ENCODE measurements around the gene PARD3.

The PARD3 gene

GRCh38 chr10:34408956-34409355 lies 406.1 kb downstream of the PARD3 start:
- H3K36me3 ChIP-seq, result no peaks in the 10 kb centered on the region
- H3K27ac ChIP-seq, result no peak overlapping the region
- H3K27me3 ChIP-seq, result no peaks in the 10 kb centered on the region
- DNase-seq, result no peak
- H3K9me3 ChIP-seq, result no peaks in the 10 kb centered on the region
- intact Hi-C loops (cut with DNase I; ENCODE audit: low total_unique reads), result no loop called here
- no peak for TF ChIP-seq CTCF (IDR thresholded peaks at IDR 0.05)
- no peak overlapping the region for H3K4me3 ChIP-seq
- peaks cover 0 to 13% (median 4%) of the 10 kb centered on the region in 4 donors for H3K4me1 ChIP-seq

GRCh38 chr10:34408381-34408780 lies 406.7 kb downstream of the PARD3 start:
- Histone ChIP-seq H3K9me3 (no peaks in the 10 kb centered on the region), H3K27ac (no peak overlapping the region), H3K4me1 (peaks cover 0 to 13% (median 4%) of the 10 kb centered on the region in 4 donors), H3K36me3 (no peaks in the 10 kb centered on the region), H3K27me3 (no peaks in the 10 kb centered on the region), H3K4me3 (no peak overlapping the region)
- DNase-seq, result no peak
- intact Hi-C loops (cut with DNase I; ENCODE audit: low total_unique reads), result no loop called here
- TF ChIP-seq CTCF (IDR thresholded peaks at IDR 0.05), result no peak

- no peak overlapping the region for H3K4me3 ChIP-seq
- no peak for TF ChIP-seq CTCF (IDR thresholded peaks at IDR 0.05)
- no peak for DNase-seq
These were observed 407.7 kb downstream of the PARD3 start for GRCh38 chr10:34407324-34407805.

GRCh38 chr10:34406463-34407323 lies 408.4 kb downstream of the PARD3 start:
- H3K27ac ChIP-seq, result no peak overlapping the region
- intact Hi-C loops (cut with DNase I; ENCODE audit: low total_unique reads), result no loop called here
- H3K36me3 ChIP-seq, result no peaks in the 10 kb centered on the region
- TF ChIP-seq CTCF (IDR thresholded peaks at IDR 0.05), result no peak
- no peaks in the 10 kb centered on the region for H3K27me3 ChIP-seq
- no peaks in the 10 kb centered on the region for H3K9me3 ChIP-seq
- H3K4me1 ChIP-seq, result peaks cover 0 to 13% (median 4%) of the 10 kb centered on the region in 4 donors
- H3K4me3 ChIP-seq, result no peak overlapping the region
- no peak for DNase-seq

More at GRCh38 chr10:34407324-34407805, 407.7 kb downstream of the PARD3 start:
- Histone ChIP-seq H3K36me3 (no peaks in the 10 kb centered on the region), H3K9me3 (no peaks in the 10 kb centered on the region), H3K27me3 (no peaks in the 10 kb centered on the region), H3K4me1 (peaks cover 0 to 13% (median 4%) of the 10 kb centered on the region in 4 donors), H3K27ac (no peak overlapping the region)
- intact Hi-C loops (cut with DNase I; ENCODE audit: low total_unique reads), result no loop called here

GRCh38 chr10:34405611-34406462 lies 409.3 kb downstream of the PARD3 start:
- intact Hi-C loops (cut with DNase I; ENCODE audit: low total_unique reads), result no loop called here
- H3K27me3 ChIP-seq, result no peaks in the 10 kb centered on the region
- H3K27ac ChIP-seq, result no peak overlapping the region
- no peak for TF ChIP-seq CTCF (IDR thresholded peaks at IDR 0.05)
- no peak for DNase-seq
- no peaks in the 10 kb centered on the region for H3K36me3 ChIP-seq
- peaks cover 0 to 13% (median 4%) of the 10 kb centered on the region in 4 donors for H3K4me1 ChIP-seq
- no peaks in the 10 kb centered on the region for H3K9me3 ChIP-seq
- no peak overlapping the region for H3K4me3 ChIP-seq
